H1 (cell line): ENCODE data around the gene TC2N. TPM values are rescaled to one million over a fixed set of nuclear protein-coding genes. Genes with fewer than 3 reads are reported as not detected.

Source experiments
- CTCF ChIA-PET: fragments of 300-600 bp; sonication (Branson Sonifier 250); formaldehyde crosslinking; loops from one replicate; lab custom pipeline; 2021; ENCODE audit not compliant: partially characterized antibody; lab: Charles Lee
- POLR2A ChIA-PET: fragments of 300-600 bp; sonication (Branson Sonifier 250); formaldehyde crosslinking; loops from one replicate; lab custom pipeline; 2021; ENCODE audit warnings: inconsistent platforms; ENCODE audit not compliant: partially characterized antibody; lab: Charles Lee
- DNase-seq, 2 experiments: peaks; one replicate each; pipeline versions ENCODE4 v3.0.0 to v3.0.0-alpha.2; 2010 to 2022; ENCODE audit warnings: low spot score in 2 of 2, low read depth in 1 of 2, mixed read lengths in 1 of 2
- FAIRE-seq: peaks from 2 replicates; lab custom pipeline; 2011; peaks lifted over from hg19 to GRCh38; lab: Jason Lieb, UNC
- H2AFZ ChIP-seq: 2 replicates; pipeline ENCODE4 v1.8.1; 2012; ENCODE audit warnings: low read length, inconsistent platforms
- H2AK5ac ChIP-seq: 2 replicates; pipeline ENCODE4 v1.6.1; 2013; ENCODE audit warnings: low read depth, low read length
- H2BK120ac ChIP-seq: replicated peaks from 2 replicates; pipeline ENCODE3; 2013; ENCODE audit warnings: low read depth, low read length, inconsistent platforms
- H2BK12ac ChIP-seq: 2 replicates; pipeline ENCODE4 v1.6.1; 2013; ENCODE audit warnings: low read depth, low read length
- H2BK15ac ChIP-seq: 2 replicates; pipeline ENCODE4 v1.6.1; 2013; ENCODE audit warnings: low read length
- H2BK20ac ChIP-seq: 2 replicates; pipeline ENCODE4 v1.6.1; 2013; ENCODE audit warnings: low read length
- H2BK5ac ChIP-seq: 2 replicates; pipeline ENCODE4 v1.6.1; 2013; ENCODE audit warnings: low read depth, low read length
- H3K14ac ChIP-seq: 2 replicates; pipeline ENCODE4 v1.6.1; 2013; ENCODE audit warnings: inconsistent platforms; ENCODE audit not compliant: insufficient read length
- H3K18ac ChIP-seq: 2 replicates; pipeline ENCODE4 v1.6.1; 2013; ENCODE audit warnings: low read length; ENCODE audit errors: extremely low read depth
- H3K23ac ChIP-seq: 2 replicates; pipeline ENCODE4 v1.6.1; 2013; ENCODE audit warnings: inconsistent platforms; ENCODE audit not compliant: insufficient read length
- H3K23me2 ChIP-seq: 2 replicates; pipeline ENCODE4 v1.6.1; 2013; ENCODE audit warnings: low read depth, low read length
- H3K27ac ChIP-seq: 2 replicates; pipeline ENCODE4 v1.6.1; 2011; ENCODE audit warnings: low read depth, low read length, inconsistent platforms
- H3K27me3 ChIP-seq, 4 experiments: replicated peaks in 1 of 4; 1 replicate in 1 of 4; 2 replicates in 3 of 4; pipeline versions ENCODE4 v1.6.1 to v1.8.1; 2011 to 2013; ENCODE audit warnings: low read length in 3 of 4, mild to moderate bottlenecking in 3 of 4, inconsistent platforms in 2 of 4, mixed read lengths in 2 of 4, moderate library complexity in 1 of 4; ENCODE audit not compliant: control insufficient read depth in 3 of 4, insufficient read depth in 3 of 4; ENCODE audit errors: extremely low read depth in 1 of 4
- H3K36me3 ChIP-seq, 4 experiments: 2 replicates each; pipeline versions ENCODE4 v1.6.1 to v1.8.1; 2011 to 2013; ENCODE audit warnings: mild to moderate bottlenecking in 4 of 4, low read length in 3 of 4, moderate library complexity in 2 of 4, control low read depth in 1 of 4, inconsistent platforms in 1 of 4; ENCODE audit not compliant: insufficient read depth in 4 of 4, control insufficient read depth in 2 of 4
- H3K4ac ChIP-seq: replicated peaks from 2 replicates; pipeline ENCODE3; 2013; ENCODE audit warnings: low read length, low read depth, mixed read lengths, inconsistent platforms; ENCODE audit not compliant: insufficient read length
- H3K4me1 ChIP-seq, 4 experiments: replicated peaks in 1 of 4; 1 replicate in 1 of 4; 2 replicates in 3 of 4; pipeline versions ENCODE4 v1.6.1 to v1.8.1; 2011 to 2013; ENCODE audit warnings: low read length in 3 of 4, inconsistent platforms in 2 of 4, mixed read lengths in 1 of 4; ENCODE audit not compliant: insufficient read depth in 4 of 4, control insufficient read depth in 3 of 4
- H3K4me2 ChIP-seq, 2 experiments: 2 replicates each; pipeline versions ENCODE4 v1.6.1 to v1.8.1; 2011 to 2013; ENCODE audit warnings: low read depth in 2 of 2, low read length in 2 of 2, control low read depth in 1 of 2, inconsistent platforms in 1 of 2, mild to moderate bottlenecking in 1 of 2; ENCODE audit not compliant: insufficient read depth in 1 of 2
- H3K4me3 ChIP-seq, 4 experiments: fragments of 200-600, 300-600 bp in 1 of 4; sonication (generic), shearing (Covaris generic), sonication (Bioruptor Twin) in 1 of 4; 2 replicates each; pipeline versions ENCODE4 v1.5.1 to v1.8.1; 2011 to 2016; ENCODE audit warnings: low read length in 4 of 4, low read depth in 3 of 4, control low read depth in 2 of 4, inconsistent platforms in 2 of 4, mild to moderate bottlenecking in 2 of 4, mixed read lengths in 1 of 4, moderate library complexity in 1 of 4; ENCODE audit not compliant: insufficient read depth in 2 of 4; ENCODE audit errors: extremely low read depth in 1 of 4
- H3K56ac ChIP-seq: replicated peaks from 2 replicates; pipeline ENCODE3; 2013; ENCODE audit warnings: low read depth, mild to moderate bottlenecking, mixed read lengths, low read length, inconsistent platforms; ENCODE audit not compliant: insufficient read length
- H3K79me1 ChIP-seq: 2 replicates; pipeline ENCODE4 v1.6.1; 2013; ENCODE audit warnings: low read depth, low read length, control low read depth
- H3K79me2 ChIP-seq, 2 experiments: 2 replicates each; pipeline versions ENCODE4 v1.6.1 to v1.8.1; 2012 to 2013; ENCODE audit warnings: low read length in 2 of 2, mild to moderate bottlenecking in 2 of 2, inconsistent platforms in 1 of 2; ENCODE audit not compliant: insufficient read depth in 2 of 2, control insufficient read depth in 1 of 2
- H3K9ac ChIP-seq, 4 experiments: replicated peaks in 1 of 4; 1 replicate in 1 of 4; 2 replicates in 3 of 4; pipeline versions ENCODE4 v1.6.1 to v1.8.1; 2011 to 2013; ENCODE audit warnings: low read depth in 3 of 4, low read length in 3 of 4, control low read depth in 2 of 4, mild to moderate bottlenecking in 2 of 4, moderate library complexity in 2 of 4, inconsistent platforms in 1 of 4; ENCODE audit errors: extremely low read depth in 1 of 4
- H3K9me3 ChIP-seq, 2 experiments: 2 replicates each; pipeline versions ENCODE4 v1.6.1 to v1.8.1; 2012 to 2013; ENCODE audit warnings: mild to moderate bottlenecking in 2 of 2, moderate library complexity in 2 of 2, control low read depth in 1 of 2, inconsistent platforms in 1 of 2, low read depth in 1 of 2, low read length in 1 of 2, mixed read lengths in 1 of 2; ENCODE audit not compliant: insufficient read depth in 2 of 2
- H4K20me1 ChIP-seq, 2 experiments: replicated peaks in 1 of 2; 2 replicates each; pipeline versions ENCODE3 to v1.8.1; 2011 to 2013; ENCODE audit warnings: inconsistent platforms in 2 of 2, low read length in 2 of 2, mild to moderate bottlenecking in 1 of 2; ENCODE audit not compliant: insufficient read depth in 2 of 2, control insufficient read depth in 1 of 2
- H4K5ac ChIP-seq: 2 replicates; pipeline ENCODE4 v1.6.1; 2013; ENCODE audit warnings: low read length, low read depth, mixed read lengths, inconsistent platforms; ENCODE audit not compliant: insufficient read length
- H4K8ac ChIP-seq: 2 replicates; pipeline ENCODE4 v1.8.0; 2013; ENCODE audit warnings: mild to moderate bottlenecking, moderate library complexity, low read length, inconsistent platforms; ENCODE audit not compliant: insufficient read depth; ENCODE audit errors: extremely low read depth
- H4K91ac ChIP-seq: replicated peaks from 2 replicates; pipeline ENCODE3; 2013; ENCODE audit warnings: low read length, mixed read lengths, inconsistent platforms; ENCODE audit not compliant: insufficient read length
- BCL11A ChIP-seq, 2 experiments: IDR thresholded peaks; one replicate each; pipeline ENCODE4 v1.6.1; 2011; ENCODE audit warnings: low read depth in 2 of 2, low read length in 2 of 2, mild to moderate bottlenecking in 2 of 2
- CEBPB ChIP-seq: IDR thresholded peaks from 2 replicates; pipeline ENCODE4 v1.6.1; 2012; ENCODE audit warnings: low read depth, low read length
- EP300 ChIP-seq, 2 experiments: IDR thresholded peaks; 1 replicate in 1 of 2; 2 replicates in 1 of 2; pipeline ENCODE4 v1.6.1; 2011 to 2012; ENCODE audit warnings: low read depth in 2 of 2, low read length in 2 of 2, mild to moderate bottlenecking in 2 of 2, borderline replicate concordance in 1 of 2, inconsistent platforms in 1 of 2, moderate library complexity in 1 of 2
- HDAC6 ChIP-seq: IDR thresholded peaks from one replicate; pipeline ENCODE4 v1.7.1; 2012; ENCODE audit warnings: low read depth, mild to moderate bottlenecking, inconsistent platforms, low read length, moderate library complexity
- RFX5 ChIP-seq: IDR thresholded peaks from 2 replicates; pipeline ENCODE4 v1.6.1; 2011; ENCODE audit warnings: low read depth, low read length, improper control_type of control experiment, borderline replicate concordance
- TCF12 ChIP-seq: IDR thresholded peaks from 2 replicates; pipeline ENCODE4 v1.6.1; 2011; ENCODE audit warnings: low read depth, mild to moderate bottlenecking, low read length
- WGBS, 2 experiments: shearing (Covaris generic) in 1 of 2; methylation state at CpG; one replicate each; pipeline versions ENCODE4 v1.1.6 to v1.1.7; 2013 to 2015; ENCODE audit warnings: low lambda C conversion rate in 2 of 2, mixed read lengths in 2 of 2, inconsistent platforms in 1 of 2, low coverage in 1 of 2, missing lambda C conversion rate in 1 of 2; ENCODE audit not compliant: insufficient replicate concordance in 2 of 2, insufficient coverage in 1 of 2, insufficient read length in 1 of 2; ENCODE audit errors: extremely low coverage in 1 of 2, missing lambda C conversion rate in 1 of 2; 5-methylcytosine and 5-hydroxymethylcytosine counted together
- polyA plus RNA-seq, 7 experiments: library from polyadenylated mRNA; depleted of rRNA in 3 of 7; stranded (reverse) in 5 of 7; unstranded in 2 of 7; fragments of >200 nt in 5 of 7; fragments of 200-250 nt in 2 of 7; gene quantifications; 1 replicate in 5 of 7; 2 replicates in 1 of 7; 4 replicates in 1 of 7; pipeline versions ENCODE4 v1.2.1 to v1.2.3, GENCODE V29; 2011 to 2013; ENCODE audit warnings: missing spikeins in 2 of 7, mixed read lengths in 2 of 7
- total RNA-seq: library from RNA; stranded (reverse); fragmentation: NEBNext Ultra II Directional; extraction: Animal tissue kit (Norgen Biotek cat#: 25700); gene quantifications from 2 replicates; pipeline ENCODE4 v1.2.1, GENCODE V29; 2021

TC2N gene
- total and polyA plus RNA-seq, 2 of the 8 experiments (the other 6 are each of a cell fraction or from before 2014, with no cell fraction given): 9.7 to 36.2 TPM

- Histone ChIP-seq H3K4me1 (no peaks in the 10 kb centered on the region), H3K79me2 (no peaks in the 10 kb centered on the region), H2BK5ac (no peak overlapping the region), H2AFZ (no peak overlapping the region), H2BK120ac (no peak overlapping the region), H3K9me3 (no peaks in the 10 kb centered on the region), H3K9ac (no peak overlapping the region), H4K91ac (no peak overlapping the region), H3K23me2 (no peaks in the 10 kb centered on the region), H3K56ac (no peak overlapping the region), H3K27ac (no peak overlapping the region), H3K14ac (no peak overlapping the region), H3K18ac (no peak overlapping the region), H3K36me3 (peaks cover 0 to 4% (median 2%) of the 10 kb centered on the region in 4 experiments; a peak in 3 of 8 replicates), H3K4me3 (no peak overlapping the region), H2BK20ac (no peak overlapping the region), H3K27me3 (peaks cover 0 to 1% (median 0%) of the 10 kb centered on the region in 4 experiments; a peak in 1 of 7 replicates), H3K4me2 (no peak overlapping the region), H3K23ac (no peak overlapping the region), H4K5ac (no peak overlapping the region), H3K79me1 (no peaks in the 10 kb centered on the region), H3K4ac (no peak overlapping the region), H4K20me1 (no peaks in the 10 kb centered on the region), H2AK5ac (no peak overlapping the region), H2BK12ac (no peak overlapping the region), H2BK15ac (no peak overlapping the region), H4K8ac (no peak overlapping the region)
- 94% methylated on average over 1 of the region's 1 CpG; no CpG with 5 or more reads in 1 of the 2 experiments for WGBS, 2 experiments
- DNase-seq: no peak
- POLR2A ChIA-PET: no interaction called here
- CTCF ChIA-PET: no interaction called here
- no peak for FAIRE-seq
- no peak for TF ChIP-seq EP300 (IDR thresholded peaks at IDR 0.05; ENCODE audit: borderline replicate concordance in 1 of 2, low read depth in 2 of 2, low read length in 2 of 2)
- TF ChIP-seq RFX5: no peak
- TF ChIP-seq CEBPB: no peak
- no peak for TF ChIP-seq TCF12
- no peak for TF ChIP-seq HDAC6
- no peak for TF ChIP-seq BCL11A (IDR thresholded peaks at IDR 0.05; ENCODE audit: low read depth in 2 of 2, low read length in 2 of 2)
- TF ChIP-seq, all 59 proteins: peak for 0
These were observed 70.6 kb downstream of the TC2N start for GRCh38 chr14:91796617-91797347.
